Neural progenitor cell (in vitro differentiated cells): ENCODE measurements around the gene EFL1.

Source experiments
- EZH2 ChIP-seq: fragments of 200-600 bp; sonication (generic); IDR thresholded peaks from 2 replicates; pipeline ENCODE4 v1.6.1; 2017; ENCODE audit warnings: antibody characterized with exemption, mild to moderate bottlenecking, moderate library complexity
- EZH2phosphoT487 ChIP-seq: fragments of 200-600 bp; sonication (generic); IDR thresholded peaks from 2 replicates; pipeline ENCODE4 v1.6.1; 2017; ENCODE audit warnings: antibody characterized with exemption
- TF ChIP-seq, protein P1 (sequence below): fragments of 200-600 bp; sonication (generic); IDR thresholded peaks from 2 replicates; pipeline ENCODE4 v1.5.1; 2017; ENCODE audit warnings: antibody characterized with exemption, mild to moderate bottlenecking

DNA sequence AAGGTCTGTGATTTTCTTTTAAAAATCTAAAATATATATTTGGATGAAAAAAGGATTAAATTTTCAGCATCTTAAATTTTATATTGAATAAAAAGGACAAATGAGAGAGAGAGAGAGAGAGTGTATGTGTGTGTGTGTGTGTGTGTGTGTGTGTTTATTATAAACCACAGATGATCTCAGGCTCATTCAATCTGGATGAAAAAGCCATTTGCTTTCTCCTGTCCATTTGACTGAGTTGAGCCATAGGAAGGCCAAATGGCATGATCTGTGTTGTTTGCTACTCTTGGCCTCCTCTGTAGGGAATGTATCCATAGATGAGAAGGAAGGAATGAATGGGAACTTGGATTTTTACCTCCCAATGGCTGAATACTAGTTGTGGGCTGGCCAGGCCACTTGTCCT lies 124.2 kb downstream of the EFL1 start:
- TF ChIP-seq, protein P1, sequence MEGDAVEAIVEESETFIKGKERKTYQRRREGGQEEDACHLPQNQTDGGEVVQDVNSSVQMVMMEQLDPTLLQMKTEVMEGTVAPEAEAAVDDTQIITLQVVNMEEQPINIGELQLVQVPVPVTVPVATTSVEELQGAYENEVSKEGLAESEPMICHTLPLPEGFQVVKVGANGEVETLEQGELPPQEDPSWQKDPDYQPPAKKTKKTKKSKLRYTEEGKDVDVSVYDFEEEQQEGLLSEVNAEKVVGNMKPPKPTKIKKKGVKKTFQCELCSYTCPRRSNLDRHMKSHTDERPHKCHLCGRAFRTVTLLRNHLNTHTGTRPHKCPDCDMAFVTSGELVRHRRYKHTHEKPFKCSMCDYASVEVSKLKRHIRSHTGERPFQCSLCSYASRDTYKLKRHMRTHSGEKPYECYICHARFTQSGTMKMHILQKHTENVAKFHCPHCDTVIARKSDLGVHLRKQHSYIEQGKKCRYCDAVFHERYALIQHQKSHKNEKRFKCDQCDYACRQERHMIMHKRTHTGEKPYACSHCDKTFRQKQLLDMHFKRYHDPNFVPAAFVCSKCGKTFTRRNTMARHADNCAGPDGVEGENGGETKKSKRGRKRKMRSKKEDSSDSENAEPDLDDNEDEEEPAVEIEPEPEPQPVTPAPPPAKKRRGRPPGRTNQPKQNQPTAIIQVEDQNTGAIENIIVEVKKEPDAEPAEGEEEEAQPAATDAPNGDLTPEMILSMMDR = no peak
- TF ChIP-seq EZH2 (no peak), EZH2phosphoT487 (no peak)
